Measurements from ENCODE around the gene NSUN2.
"Not testable (repeated sequence)": the region's sequence is repeated elsewhere in the genome, so short reads cannot be mapped to it uniquely, and the experiment has no call there.

Gene NSUN2

GRCh38 chr5:6666762-6667161, 33.9 kb upstream of the NSUN2 start:
- ATAC-seq (replicated peaks; ENCODE audit: extremely low read depth, poor library complexity, severe bottlenecking) (no peak), DNase-seq (ENCODE audit: low spot score in 2 of 2) (no peak)
- no peak overlapping the region for H3K27ac Mint-ChIP-seq (ENCODE audit: low read depth)
- no peaks in the 10 kb centered on the region for H3K4me1 Mint-ChIP-seq
- H3K36me3 Mint-ChIP-seq (ENCODE audit: insufficient read depth): no peaks in the 10 kb centered on the region
- H3K4me3 Mint-ChIP-seq: no peak overlapping the region
- no peaks in the 10 kb centered on the region for H3K27me3 Mint-ChIP-seq
- no peaks in the 10 kb centered on the region for H3K9me3 Mint-ChIP-seq

- peak overlapping the region; percentile 5 for H3K27ac Mint-ChIP-seq (ENCODE audit: low read depth)
Measured at GRCh38 chr5:6660688-6661087, 27.8 kb upstream of the NSUN2 start.

GRCh38 chr5:6659941-6660684, 27.3 kb upstream of the NSUN2 start:
- no peak for ATAC-seq (replicated peaks; ENCODE audit: extremely low read depth, poor library complexity, severe bottlenecking)
- no peak overlapping the region for H3K4me3 Mint-ChIP-seq
- H3K9me3 Mint-ChIP-seq: peaks cover 12% of the 10 kb centered on the region
- H3K36me3 Mint-ChIP-seq (ENCODE audit: insufficient read depth): peaks cover 6% of the 10 kb centered on the region
- no peak for DNase-seq (ENCODE audit: low spot score in 2 of 2)
- H3K27me3 Mint-ChIP-seq: no peaks in the 10 kb centered on the region
- no peaks in the 10 kb centered on the region for H3K4me1 Mint-ChIP-seq
- peak overlapping the region; percentile 5 for H3K27ac Mint-ChIP-seq (ENCODE audit: low read depth)

More at GRCh38 chr5:6660688-6661087, 27.8 kb upstream of the NSUN2 start:
- Mint-ChIP-seq H3K4me3 (no peak overlapping the region), H3K27me3 (no peaks in the 10 kb centered on the region), H3K4me1 (no peaks in the 10 kb centered on the region), H3K9me3 (peaks cover 12% of the 10 kb centered on the region), H3K36me3 (ENCODE audit: insufficient read depth) (peaks cover 6% of the 10 kb centered on the region)
- ATAC-seq (replicated peaks; ENCODE audit: extremely low read depth, poor library complexity, severe bottlenecking): no peak
- DNase-seq (ENCODE audit: low spot score in 2 of 2): no peak

- no peak overlapping the region for H3K4me3 Mint-ChIP-seq
- H3K36me3 Mint-ChIP-seq (ENCODE audit: insufficient read depth): peaks cover 6% of the 10 kb centered on the region
- H3K27ac Mint-ChIP-seq (ENCODE audit: low read depth): no peak overlapping the region
- ATAC-seq (replicated peaks; ENCODE audit: extremely low read depth, poor library complexity, severe bottlenecking): no peak
- DNase-seq (ENCODE audit: low spot score in 2 of 2): no peak
- peaks cover 12% of the 10 kb centered on the region for H3K9me3 Mint-ChIP-seq
- H3K4me1 Mint-ChIP-seq: no peaks in the 10 kb centered on the region
- no peaks in the 10 kb centered on the region for H3K27me3 Mint-ChIP-seq
Measured at GRCh38 chr5:6656680-6657079, 23.8 kb upstream of the NSUN2 start.

- Mint-ChIP-seq H3K4me1 (no peaks in the 10 kb centered on the region), H3K9me3 (peaks cover 12% of the 10 kb centered on the region), H3K36me3 (ENCODE audit: insufficient read depth) (peaks cover 6% of the 10 kb centered on the region), H3K4me3 (no peak overlapping the region), H3K27ac (ENCODE audit: low read depth) (no peak overlapping the region), H3K27me3 (no peaks in the 10 kb centered on the region)
- ATAC-seq (replicated peaks; ENCODE audit: extremely low read depth, poor library complexity, severe bottlenecking) (no peak), DNase-seq (ENCODE audit: low spot score in 2 of 2) (no peak)
Measured at GRCh38 chr5:6655432-6655831, 22.6 kb upstream of the NSUN2 start.

GRCh38 chr5:6652025-6652424, 19.2 kb upstream of the NSUN2 start:
- peaks cover 7% of the 10 kb centered on the region for H3K4me1 Mint-ChIP-seq
- H3K27ac Mint-ChIP-seq (ENCODE audit: low read depth): no peak overlapping the region
- ATAC-seq (replicated peaks; ENCODE audit: extremely low read depth, poor library complexity, severe bottlenecking) (no peak), DNase-seq (ENCODE audit: low spot score in 2 of 2) (no peak)
- peaks cover 17% of the 10 kb centered on the region for H3K9me3 Mint-ChIP-seq
- H3K36me3 Mint-ChIP-seq (ENCODE audit: insufficient read depth): peaks cover under 1% of the 10 kb centered on the region
- no peak overlapping the region for H3K4me3 Mint-ChIP-seq
- no peaks in the 10 kb centered on the region for H3K27me3 Mint-ChIP-seq

GRCh38 chr5:6649681-6650080, 16.8 kb upstream of the NSUN2 start:
- ATAC-seq (replicated peaks; ENCODE audit: extremely low read depth, poor library complexity, severe bottlenecking) (no peak), DNase-seq (ENCODE audit: low spot score in 2 of 2) (no peak)
- H3K4me1 Mint-ChIP-seq: peaks cover 14% of the 10 kb centered on the region
- H3K4me3 Mint-ChIP-seq: no peak overlapping the region
- peaks cover 3% of the 10 kb centered on the region for H3K36me3 Mint-ChIP-seq (ENCODE audit: insufficient read depth)
- peaks cover 6% of the 10 kb centered on the region for H3K9me3 Mint-ChIP-seq
- H3K27me3 Mint-ChIP-seq: no peaks in the 10 kb centered on the region
- no peak overlapping the region for H3K27ac Mint-ChIP-seq (ENCODE audit: low read depth)

GRCh38 chr5:6649186-6649585, 16.3 kb upstream of the NSUN2 start:
- H3K4me1 Mint-ChIP-seq: peaks cover 14% of the 10 kb centered on the region
- no peak overlapping the region for H3K4me3 Mint-ChIP-seq
- peaks cover 6% of the 10 kb centered on the region for H3K9me3 Mint-ChIP-seq
- H3K27me3 Mint-ChIP-seq: no peaks in the 10 kb centered on the region
- no peak for ATAC-seq (replicated peaks; ENCODE audit: extremely low read depth, poor library complexity, severe bottlenecking)
- H3K36me3 Mint-ChIP-seq (ENCODE audit: insufficient read depth): peaks cover 3% of the 10 kb centered on the region
- H3K27ac Mint-ChIP-seq (ENCODE audit: low read depth): no peak overlapping the region
- no peak for DNase-seq (ENCODE audit: low spot score in 2 of 2)

- not testable (repeated sequence) for H3K27me3 Mint-ChIP-seq; H3K9me3 Mint-ChIP-seq; ATAC-seq (replicated peaks; ENCODE audit: extremely low read depth, poor library complexity, severe bottlenecking); DNase-seq (ENCODE audit: low spot score in 2 of 2); H3K4me3 Mint-ChIP-seq; H3K36me3 Mint-ChIP-seq (ENCODE audit: insufficient read depth); H3K27ac Mint-ChIP-seq (ENCODE audit: low read depth)
- H3K4me1 Mint-ChIP-seq: peaks cover 14% of the 10 kb centered on the region
Measured at GRCh38 chr5:6645571-6646362, 12.9 kb upstream of the NSUN2 start.

GRCh38 chr5:6644794-6645241, 12.0 kb upstream of the NSUN2 start:
- peaks cover 11% of the 10 kb centered on the region for H3K4me1 Mint-ChIP-seq

GRCh38 chr5:6642655-6643054, 9.8 kb upstream of the NSUN2 start:
- DNase-seq (ENCODE audit: low spot score in 2 of 2) (no peak), ATAC-seq (replicated peaks; ENCODE audit: extremely low read depth, poor library complexity, severe bottlenecking) (no peak)
- Mint-ChIP-seq H3K4me3 (no peak overlapping the region), H3K4me1 (peaks cover 9% of the 10 kb centered on the region), H3K27ac (ENCODE audit: low read depth) (no peak overlapping the region), H3K9me3 (no peaks in the 10 kb centered on the region), H3K27me3 (no peaks in the 10 kb centered on the region), H3K36me3 (ENCODE audit: insufficient read depth) (peaks cover 3% of the 10 kb centered on the region)

More at GRCh38 chr5:6644794-6645241, 12.0 kb upstream of the NSUN2 start:
- Mint-ChIP-seq H3K4me3 (no peak overlapping the region), H3K27ac (ENCODE audit: low read depth) (no peak overlapping the region), H3K36me3 (ENCODE audit: insufficient read depth) (peaks cover 3% of the 10 kb centered on the region), H3K9me3 (peaks cover 2% of the 10 kb centered on the region), H3K27me3 (no peaks in the 10 kb centered on the region)
- DNase-seq (ENCODE audit: low spot score in 2 of 2): no peak
- ATAC-seq (replicated peaks; ENCODE audit: extremely low read depth, poor library complexity, severe bottlenecking): no peak

- H3K27me3 Mint-ChIP-seq: no peaks in the 10 kb centered on the region
- H3K27ac Mint-ChIP-seq (ENCODE audit: low read depth): no peak overlapping the region
- ATAC-seq (replicated peaks; ENCODE audit: extremely low read depth, poor library complexity, severe bottlenecking) (no peak), DNase-seq (ENCODE audit: low spot score in 2 of 2) (no peak)
- H3K36me3 Mint-ChIP-seq (ENCODE audit: insufficient read depth): peaks cover 2% of the 10 kb centered on the region
- H3K9me3 Mint-ChIP-seq: no peaks in the 10 kb centered on the region
- H3K4me3 Mint-ChIP-seq: no peak overlapping the region
- H3K4me1 Mint-ChIP-seq: peaks cover 18% of the 10 kb centered on the region
Measured at GRCh38 chr5:6638236-6638635, 5.4 kb upstream of the NSUN2 start.

- no peak overlapping the region for H3K27ac Mint-ChIP-seq (ENCODE audit: low read depth)
- no peaks in the 10 kb centered on the region for H3K9me3 Mint-ChIP-seq
- H3K4me1 Mint-ChIP-seq: peaks cover 22% of the 10 kb centered on the region
- ATAC-seq (replicated peaks; ENCODE audit: extremely low read depth, poor library complexity, severe bottlenecking) (no peak), DNase-seq (ENCODE audit: low spot score in 2 of 2) (no peak)
- H3K4me3 Mint-ChIP-seq: no peak overlapping the region
- H3K27me3 Mint-ChIP-seq: no peaks in the 10 kb centered on the region
- peaks cover 7% of the 10 kb centered on the region for H3K36me3 Mint-ChIP-seq (ENCODE audit: insufficient read depth)
Measured at GRCh38 chr5:6637590-6637989, 4.7 kb upstream of the NSUN2 start.
